Tibial nerve (tissue), 4 donors: ENCODE data around the gene ZNF865.

Source experiments
- EP300 ChIP-seq, 2 donors: sonication (generic); formaldehyde crosslinking; IDR thresholded peaks; one replicate each; pipeline ENCODE4 v1.6.1; 2017; ENCODE audit warnings: antibody characterized with exemption in 2 of 2, mild to moderate bottlenecking in 1 of 2
- POLR2A ChIP-seq, 2 donors: fragments of 450-650 bp; IDR thresholded peaks; one replicate each; pipeline ENCODE4 v1.6.1; 2017; ENCODE audit warnings: antibody characterized with exemption in 2 of 2, mild to moderate bottlenecking in 2 of 2, moderate library complexity in 2 of 2
- TF ChIP-seq, protein P1 (sequence below), 5 experiments: fragments of 200-600 bp in 3 of 5; fragments of 450-650 bp in 2 of 5; sonication (generic) in 3 of 5; IDR thresholded peaks; one replicate each; pipeline ENCODE4 v1.5.1; 2016 to 2019; ENCODE audit warnings: antibody characterized with exemption in 5 of 5, mild to moderate bottlenecking in 3 of 5, moderate library complexity in 2 of 5

DNA sequence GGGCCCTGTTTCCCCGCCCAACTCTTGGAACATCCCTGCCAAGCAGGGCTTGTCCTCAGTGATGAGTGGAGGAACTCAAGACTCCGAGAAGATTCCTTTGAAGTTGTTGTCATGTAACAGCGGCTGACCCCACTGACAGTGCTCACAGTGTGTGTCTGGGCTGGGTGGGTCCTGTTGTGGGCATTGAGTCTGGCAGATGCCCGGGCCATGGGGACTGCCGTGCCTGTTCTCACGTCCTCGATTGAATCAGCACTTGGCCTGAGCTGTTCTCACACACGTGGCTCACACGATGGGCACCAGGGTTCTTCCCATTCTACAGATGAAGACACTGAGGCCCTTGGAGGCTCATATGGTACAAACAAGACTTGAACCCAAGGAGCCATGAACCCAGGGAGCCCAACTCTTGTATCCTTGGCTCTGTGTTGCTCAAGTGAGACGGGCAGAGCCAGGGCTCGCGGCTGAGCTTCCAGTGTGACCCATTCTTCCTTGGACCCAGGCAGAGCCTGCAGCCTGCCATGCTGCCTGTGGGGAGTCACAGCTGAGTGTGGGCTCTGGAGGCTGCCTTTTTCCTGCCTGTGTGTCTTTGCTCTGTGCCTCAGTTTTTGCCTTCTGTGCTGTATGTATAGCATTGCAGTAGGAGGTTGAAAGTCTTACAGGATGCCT is 61.0 kb downstream of the ZNF865 start:
- TF ChIP-seq, protein P1, sequence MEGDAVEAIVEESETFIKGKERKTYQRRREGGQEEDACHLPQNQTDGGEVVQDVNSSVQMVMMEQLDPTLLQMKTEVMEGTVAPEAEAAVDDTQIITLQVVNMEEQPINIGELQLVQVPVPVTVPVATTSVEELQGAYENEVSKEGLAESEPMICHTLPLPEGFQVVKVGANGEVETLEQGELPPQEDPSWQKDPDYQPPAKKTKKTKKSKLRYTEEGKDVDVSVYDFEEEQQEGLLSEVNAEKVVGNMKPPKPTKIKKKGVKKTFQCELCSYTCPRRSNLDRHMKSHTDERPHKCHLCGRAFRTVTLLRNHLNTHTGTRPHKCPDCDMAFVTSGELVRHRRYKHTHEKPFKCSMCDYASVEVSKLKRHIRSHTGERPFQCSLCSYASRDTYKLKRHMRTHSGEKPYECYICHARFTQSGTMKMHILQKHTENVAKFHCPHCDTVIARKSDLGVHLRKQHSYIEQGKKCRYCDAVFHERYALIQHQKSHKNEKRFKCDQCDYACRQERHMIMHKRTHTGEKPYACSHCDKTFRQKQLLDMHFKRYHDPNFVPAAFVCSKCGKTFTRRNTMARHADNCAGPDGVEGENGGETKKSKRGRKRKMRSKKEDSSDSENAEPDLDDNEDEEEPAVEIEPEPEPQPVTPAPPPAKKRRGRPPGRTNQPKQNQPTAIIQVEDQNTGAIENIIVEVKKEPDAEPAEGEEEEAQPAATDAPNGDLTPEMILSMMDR (IDR thresholded peaks at IDR 0.05) = no peak
- TF ChIP-seq POLR2A (IDR thresholded peaks at IDR 0.05) (no peak), EP300 (IDR thresholded peaks at IDR 0.05) (no peak)
